HCT116 (cell line): Measurements from ENCODE around the gene HMCN2. TPM values are rescaled to one million over a fixed set of nuclear protein-coding genes. Genes with fewer than 3 reads are reported as not detected.

Experiments used
- ATAC-seq: fragments of 200-7000 bp; cut with Tn5 transposase; 2 replicates; pipeline ENCODE4 v1.9.1; 2020; ENCODE audit warnings: mild to moderate bottlenecking, moderate library complexity
- BruUV-seq: library from RNA; stranded (reverse); fragments of 400-500 nt; replicated peaks from 2 replicates; lab custom pipeline; 2021; lab: Mats Ljungman, UMichigan
- CTCF ChIA-PET: fragments of 300-600 bp; sonication (Branson Sonifier 250); formaldehyde crosslinking; loops from one replicate; lab custom pipeline; 2021; ENCODE audit warnings: antibody characterized with exemption; lab: Charles Lee
- POLR2A ChIA-PET: fragments of 300-600, 350-600 bp; sonication (Branson Sonifier 250); formaldehyde crosslinking; loops from one replicate; lab custom pipeline; 2021; ENCODE audit warnings: antibody characterized with exemption; lab: Charles Lee
- RAD21 ChIA-PET, 2 experiments: fragments of 300-600 bp; sonication (Branson Sonifier 250); formaldehyde crosslinking; loops; one replicate each; lab custom pipeline; 2023; ENCODE audit warnings: low total read pairs in 2 of 2; ENCODE audit not compliant: uncharacterized antibody in 2 of 2, unreplicated experiment in 2 of 2, low non-redundant PET in 1 of 2; lab: Charles Lee
- DNase-seq: peaks from one replicate; pipeline ENCODE4 v3.0.0-alpha.2; 2010; ENCODE audit warnings: low read depth, low spot score
- H2AFZ ChIP-seq: fragments of 200-600 bp; shearing (Covaris generic), sonication (generic); 2 replicates; pipeline ENCODE4 v1.6.1; 2017; ENCODE audit warnings: low read depth, mixed run types, mixed read lengths, antibody characterized with exemption, low read length; ENCODE audit not compliant: poor library complexity, severe bottlenecking
- H3K27ac ChIP-seq: 2 replicates; pipeline ENCODE4 v1.5.1; 2012; ENCODE audit warnings: low read depth, low read length
- H3K27me3 ChIP-seq: fragments of 200-600 bp; sonication (generic); 2 replicates; pipeline ENCODE4 v1.6.1; 2016; ENCODE audit warnings: mixed run types, low read length, mixed read lengths; ENCODE audit not compliant: insufficient read depth
- H3K36me3 ChIP-seq, 2 experiments: fragments of 200-500 bp in 1 of 2; fragments of 200-600 bp in 1 of 2; sonication (Bioruptor generic) in 1 of 2; sonication (generic) in 1 of 2; 2 replicates each; pipeline versions ENCODE4 v1.5.1 to v1.6.1; 2014 to 2016; ENCODE audit warnings: low read length in 2 of 2, inconsistent platforms in 1 of 2, mixed read lengths in 1 of 2, mixed run types in 1 of 2; ENCODE audit not compliant: insufficient read depth in 2 of 2, control insufficient read depth in 1 of 2
- H3K4me1 ChIP-seq, 2 experiments: fragments of 200-600 bp in 1 of 2; sonication (generic) in 1 of 2; 2 replicates each; pipeline versions ENCODE4 v1.5.1 to v1.6.1; 2012 to 2017; ENCODE audit warnings: low read length in 2 of 2, inconsistent platforms in 1 of 2, mild to moderate bottlenecking in 1 of 2, mixed read lengths in 1 of 2, mixed run types in 1 of 2, moderate library complexity in 1 of 2; ENCODE audit not compliant: insufficient read depth in 2 of 2, control insufficient read depth in 1 of 2
- H3K4me2 ChIP-seq: fragments of 200-600 bp; sonication (generic); 2 replicates; pipeline ENCODE4 v1.6.1; 2017; ENCODE audit warnings: mixed run types, low read length, mixed read lengths
- H3K4me3 ChIP-seq, 2 experiments: fragments of 200-600 bp in 1 of 2; sonication (generic) in 1 of 2; replicated peaks in 1 of 2; 2 replicates each; pipeline ENCODE4 v1.5.1; 2011 to 2016; ENCODE audit warnings: low read length in 2 of 2, control low read depth in 1 of 2, low read depth in 1 of 2, mild to moderate bottlenecking in 1 of 2, mixed read lengths in 1 of 2, mixed run types in 1 of 2
- H3K79me2 ChIP-seq: fragments of 200-600 bp; sonication (generic); 2 replicates; pipeline ENCODE4 v1.6.1; 2017; ENCODE audit warnings: mild to moderate bottlenecking, mixed run types, low read length, moderate library complexity, mixed read lengths; ENCODE audit not compliant: insufficient read depth
- H3K9ac ChIP-seq: fragments of 200-600 bp; sonication (generic); 2 replicates; pipeline ENCODE4 v1.6.1; 2016; ENCODE audit warnings: low read length, mixed read lengths
- H3K9me2 ChIP-seq: fragments of 200-600 bp; sonication (generic), shearing (Covaris generic); 2 replicates; pipeline ENCODE4 v1.6.1; 2017; ENCODE audit warnings: mixed run types, mild to moderate bottlenecking, moderate library complexity; ENCODE audit not compliant: insufficient read depth
- H3K9me3 ChIP-seq, 2 experiments: fragments of 200-500 bp in 1 of 2; fragments of 200-600 bp in 1 of 2; sonication (Bioruptor generic) in 1 of 2; sonication (generic) in 1 of 2; 2 replicates each; pipeline ENCODE4 v1.6.1; 2014 to 2017; ENCODE audit warnings: low read length in 2 of 2, mixed read lengths in 2 of 2, inconsistent platforms in 1 of 2, low read depth in 1 of 2, mild to moderate bottlenecking in 1 of 2, mixed run types in 1 of 2, moderate library complexity in 1 of 2; ENCODE audit not compliant: control insufficient read depth in 1 of 2, insufficient read depth in 1 of 2
- H4K20me1 ChIP-seq: fragments of 200-600 bp; sonication (generic), shearing (Covaris generic); 2 replicates; pipeline ENCODE4 v1.6.1; 2017; ENCODE audit warnings: mixed run types, mild to moderate bottlenecking, moderate library complexity; ENCODE audit not compliant: insufficient read depth
- ELF1 ChIP-seq: IDR thresholded peaks from 2 replicates; pipeline ENCODE4 v1.6.1; 2012; ENCODE audit warnings: low read depth, borderline replicate concordance
- FOSL1 ChIP-seq: IDR thresholded peaks from 2 replicates; pipeline ENCODE4 v1.6.1; 2012; ENCODE audit warnings: low read depth
- REST ChIP-seq: IDR thresholded peaks from 2 replicates; pipeline ENCODE4 v1.6.1; 2012; ENCODE audit warnings: low read depth
- intact Hi-C: fragments of 100-400 bp; cut with micrococcal nuclease; formaldehyde crosslinking; loops from 2 replicates; pipeline ENCODE4 v1.10.0; 2022
- total RNA-seq: library from RNA; stranded (reverse); gene quantifications from one replicate; pipeline ENCODE4 v1.2.1, GENCODE V29; 2021; ENCODE audit not compliant: unreplicated experiment
- TF ChIP-seq, protein P1 (sequence below): IDR thresholded peaks from 2 replicates; pipeline ENCODE4 v1.6.1; 2012
- TF ChIP-seq, protein P2 (sequence below), 3 experiments: fragments of 200-600 bp in 1 of 3; sonication (generic) in 1 of 3; IDR thresholded peaks in 2 of 3; conservative IDR thresholded peaks in 1 of 3; 2 replicates each; pipeline ENCODE4 v1.5.1; 2012 to 2017; ENCODE audit warnings: low read depth in 2 of 3, low read length in 2 of 3, antibody characterized with exemption in 1 of 3, borderline replicate concordance in 1 of 3, control low read depth in 1 of 3, mild to moderate bottlenecking in 1 of 3, mixed read lengths in 1 of 3, mixed run types in 1 of 3, moderate library complexity in 1 of 3; ENCODE audit not compliant: insufficient read depth in 1 of 3

The HMCN2 gene
- total RNA-seq, 1 experiment from 2014 or later, result 0.22 TPM

GRCh38 chr9:130372057-130372456 lies 106.5 kb downstream of the HMCN2 start:
- Histone ChIP-seq H3K79me2 (no peaks in the 10 kb centered on the region), H3K27ac (no peak overlapping the region), H3K4me1 (peaks cover 5 to 23% of the 10 kb centered on the region in 2 experiments; a peak in 2 of 4 replicates), H3K27me3 (no peaks in the 10 kb centered on the region), H3K9ac (no peak overlapping the region), H3K9me3 (no peaks in the 10 kb centered on the region), H3K9me2 (no peaks in the 10 kb centered on the region), H4K20me1 (no peaks in the 10 kb centered on the region), H3K4me3 (no peak overlapping the region), H3K4me2 (peak overlapping the region; percentile 28; the same call in 1 of the 2 replicates), H3K36me3 (no peaks in the 10 kb centered on the region), H2AFZ (no peak overlapping the region)
- POLR2A ChIA-PET, result no interaction called here
- RAD21 ChIA-PET, result no interaction called here
- BruUV-seq, result no TSS peak
- DNase-seq (no peak), ATAC-seq (peak; percentile 71)
- CTCF ChIA-PET, result no interaction called here
- intact Hi-C loops, result no loop called here
- TF ChIP-seq, protein P1, sequence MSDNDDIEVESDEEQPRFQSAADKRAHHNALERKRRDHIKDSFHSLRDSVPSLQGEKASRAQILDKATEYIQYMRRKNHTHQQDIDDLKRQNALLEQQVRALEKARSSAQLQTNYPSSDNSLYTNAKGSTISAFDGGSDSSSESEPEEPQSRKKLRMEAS, result 0 out of 2 replicates have a peak, but pooled peaks have one; percentile 28
- no peak for TF ChIP-seq REST
- no peak for TF ChIP-seq ELF1
- TF ChIP-seq, protein P2, sequence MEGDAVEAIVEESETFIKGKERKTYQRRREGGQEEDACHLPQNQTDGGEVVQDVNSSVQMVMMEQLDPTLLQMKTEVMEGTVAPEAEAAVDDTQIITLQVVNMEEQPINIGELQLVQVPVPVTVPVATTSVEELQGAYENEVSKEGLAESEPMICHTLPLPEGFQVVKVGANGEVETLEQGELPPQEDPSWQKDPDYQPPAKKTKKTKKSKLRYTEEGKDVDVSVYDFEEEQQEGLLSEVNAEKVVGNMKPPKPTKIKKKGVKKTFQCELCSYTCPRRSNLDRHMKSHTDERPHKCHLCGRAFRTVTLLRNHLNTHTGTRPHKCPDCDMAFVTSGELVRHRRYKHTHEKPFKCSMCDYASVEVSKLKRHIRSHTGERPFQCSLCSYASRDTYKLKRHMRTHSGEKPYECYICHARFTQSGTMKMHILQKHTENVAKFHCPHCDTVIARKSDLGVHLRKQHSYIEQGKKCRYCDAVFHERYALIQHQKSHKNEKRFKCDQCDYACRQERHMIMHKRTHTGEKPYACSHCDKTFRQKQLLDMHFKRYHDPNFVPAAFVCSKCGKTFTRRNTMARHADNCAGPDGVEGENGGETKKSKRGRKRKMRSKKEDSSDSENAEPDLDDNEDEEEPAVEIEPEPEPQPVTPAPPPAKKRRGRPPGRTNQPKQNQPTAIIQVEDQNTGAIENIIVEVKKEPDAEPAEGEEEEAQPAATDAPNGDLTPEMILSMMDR (IDR thresholded peaks at IDR 0.05 in 2 of 3, conservative IDR thresholded peaks at IDR 0.05 in 1 of 3; ENCODE audit: borderline replicate concordance in 1 of 3, insufficient read depth in 1 of 3, low read depth in 2 of 3, low read length in 2 of 3), result no peak
- TF ChIP-seq FOSL1, result no peak
